Lung (tissue), 4 donors: ENCODE measurements around the gene IGF2R. TPM values are rescaled to one million over a fixed set of nuclear protein-coding genes. Genes with fewer than 3 reads are reported as not detected.

Experiments used
- polyA plus RNA-seq, 2 donors: library from polyadenylated mRNA; stranded (reverse); fragments of 200-250 nt; gene quantifications; one replicate each; pipeline ENCODE4 v1.2.1, GENCODE V29; 2013
- total RNA-seq, 2 donors: library from RNA; depleted of rRNA in 1 of 2; stranded (reverse); fragments of >200 nt in 1 of 2; gene quantifications; one replicate each; pipeline ENCODE4 v1.2.1, GENCODE V29; 2014 to 2021
- donor health status: Bipolar disorder and iron deficiency.
- donor health status: healthy.
- donor health status: DM: yes; HTN: yes; CAD: no.

IGF2R gene
- total and polyA plus RNA-seq, 4 donors: 30.0 to 125 (median 92.6) TPM

Other genes starting within 250 kb of the IGF2R start
- gene WTAP, start 241.6 kb upstream of the IGF2R start, total RNA-seq: 100 to 1,000 TPM in 1 of 2 donors, 10 to 100 TPM in 1; 85.0 to 140 TPM
- gene WTAP, start 241.6 kb upstream of the IGF2R start, polyA plus RNA-seq: 100 to 1,000 TPM in 1 of 2 donors, 10 to 100 TPM in 1; 70.8 to 145 TPM
- gene ACAT2, start 207.0 kb upstream of the IGF2R start, total RNA-seq: 10 to 100 TPM; 20.8 to 84.4 TPM
- 10 to 100 TPM; 62.0 to 73.2 TPM for gene ACAT2, start 207.0 kb upstream of the IGF2R start, polyA plus RNA-seq
- gene TCP1, start 179.5 kb upstream of the IGF2R start, total RNA-seq: 100 to 1,000 TPM; 129 to 206 TPM
- gene TCP1, start 179.5 kb upstream of the IGF2R start, polyA plus RNA-seq: 100 to 1,000 TPM in 1 of 2 donors, 10 to 100 TPM in 1; 80.0 to 109 TPM
- 10 to 100 TPM; 42.9 to 63.2 TPM for gene MRPL18, start 178.6 kb upstream of the IGF2R start, total RNA-seq
- 100 to 1,000 TPM in 1 of 2 donors, 10 to 100 TPM in 1; 59.4 to 120 TPM for gene MRPL18, start 178.6 kb upstream of the IGF2R start, polyA plus RNA-seq
- gene PNLDC1, start 168.8 kb upstream of the IGF2R start, total RNA-seq: under 1 TPM; 0.23 to 0.28 TPM
- under 1 TPM; 0.14 to 0.19 TPM for gene PNLDC1, start 168.8 kb upstream of the IGF2R start, polyA plus RNA-seq
- gene MAS1, start 78.1 kb upstream of the IGF2R start, total RNA-seq: under 1 TPM in 1 of 2 donors, not detected in 1; 0.14 TPM
- gene MAS1, start 78.1 kb upstream of the IGF2R start, polyA plus RNA-seq: under 1 TPM; 0.01 to 0.02 TPM
- gene SLC22A1, start 152.7 kb downstream of the IGF2R start, total RNA-seq: 1 to 10 TPM; 1.8 to 2.5 TPM
- gene SLC22A1, start 152.7 kb downstream of the IGF2R start, polyA plus RNA-seq: under 1 TPM; 0.72 to 0.75 TPM